H1 (cell line): ENCODE data around the gene PRR5. TPM values are rescaled to one million over a fixed set of nuclear protein-coding genes. Genes with fewer than 3 reads are reported as not detected.

Source experiments
- CTCF ChIA-PET: fragments of 300-600 bp; sonication (Branson Sonifier 250); formaldehyde crosslinking; loops from one replicate; lab custom pipeline; 2021; ENCODE audit not compliant: partially characterized antibody; lab: Charles Lee
- POLR2A ChIA-PET: fragments of 300-600 bp; sonication (Branson Sonifier 250); formaldehyde crosslinking; loops from one replicate; lab custom pipeline; 2021; ENCODE audit warnings: inconsistent platforms; ENCODE audit not compliant: partially characterized antibody; lab: Charles Lee
- DNase-seq, 2 experiments: peaks; one replicate each; pipeline versions ENCODE4 v3.0.0 to v3.0.0-alpha.2; 2010 to 2022; ENCODE audit warnings: low spot score in 2 of 2, low read depth in 1 of 2, mixed read lengths in 1 of 2
- FAIRE-seq: peaks from 2 replicates; lab custom pipeline; 2011; peaks lifted over from hg19 to GRCh38; lab: Jason Lieb, UNC
- H2AFZ ChIP-seq: 2 replicates; pipeline ENCODE4 v1.8.1; 2012; ENCODE audit warnings: low read length, inconsistent platforms
- H2AK5ac ChIP-seq: 2 replicates; pipeline ENCODE4 v1.6.1; 2013; ENCODE audit warnings: low read depth, low read length
- H2BK120ac ChIP-seq: replicated peaks from 2 replicates; pipeline ENCODE3; 2013; ENCODE audit warnings: low read depth, low read length, inconsistent platforms
- H2BK12ac ChIP-seq: 2 replicates; pipeline ENCODE4 v1.6.1; 2013; ENCODE audit warnings: low read depth, low read length
- H2BK15ac ChIP-seq: 2 replicates; pipeline ENCODE4 v1.6.1; 2013; ENCODE audit warnings: low read length
- H2BK20ac ChIP-seq: 2 replicates; pipeline ENCODE4 v1.6.1; 2013; ENCODE audit warnings: low read length
- H2BK5ac ChIP-seq: 2 replicates; pipeline ENCODE4 v1.6.1; 2013; ENCODE audit warnings: low read depth, low read length
- H3K14ac ChIP-seq: 2 replicates; pipeline ENCODE4 v1.6.1; 2013; ENCODE audit warnings: inconsistent platforms; ENCODE audit not compliant: insufficient read length
- H3K18ac ChIP-seq: 2 replicates; pipeline ENCODE4 v1.6.1; 2013; ENCODE audit warnings: low read length; ENCODE audit errors: extremely low read depth
- H3K23ac ChIP-seq: 2 replicates; pipeline ENCODE4 v1.6.1; 2013; ENCODE audit warnings: inconsistent platforms; ENCODE audit not compliant: insufficient read length
- H3K23me2 ChIP-seq: 2 replicates; pipeline ENCODE4 v1.6.1; 2013; ENCODE audit warnings: low read depth, low read length
- H3K27ac ChIP-seq: 2 replicates; pipeline ENCODE4 v1.6.1; 2011; ENCODE audit warnings: low read depth, low read length, inconsistent platforms
- H3K27me3 ChIP-seq, 4 experiments: replicated peaks in 1 of 4; 1 replicate in 1 of 4; 2 replicates in 3 of 4; pipeline versions ENCODE4 v1.6.1 to v1.8.1; 2011 to 2013; ENCODE audit warnings: low read length in 3 of 4, mild to moderate bottlenecking in 3 of 4, inconsistent platforms in 2 of 4, mixed read lengths in 2 of 4, moderate library complexity in 1 of 4; ENCODE audit not compliant: control insufficient read depth in 3 of 4, insufficient read depth in 3 of 4; ENCODE audit errors: extremely low read depth in 1 of 4
- H3K36me3 ChIP-seq, 4 experiments: 2 replicates each; pipeline versions ENCODE4 v1.6.1 to v1.8.1; 2011 to 2013; ENCODE audit warnings: mild to moderate bottlenecking in 4 of 4, low read length in 3 of 4, moderate library complexity in 2 of 4, control low read depth in 1 of 4, inconsistent platforms in 1 of 4; ENCODE audit not compliant: insufficient read depth in 4 of 4, control insufficient read depth in 2 of 4
- H3K4ac ChIP-seq: replicated peaks from 2 replicates; pipeline ENCODE3; 2013; ENCODE audit warnings: low read length, low read depth, mixed read lengths, inconsistent platforms; ENCODE audit not compliant: insufficient read length
- H3K4me1 ChIP-seq, 4 experiments: replicated peaks in 1 of 4; 1 replicate in 1 of 4; 2 replicates in 3 of 4; pipeline versions ENCODE4 v1.6.1 to v1.8.1; 2011 to 2013; ENCODE audit warnings: low read length in 3 of 4, inconsistent platforms in 2 of 4, mixed read lengths in 1 of 4; ENCODE audit not compliant: insufficient read depth in 4 of 4, control insufficient read depth in 3 of 4
- H3K4me2 ChIP-seq, 2 experiments: 2 replicates each; pipeline versions ENCODE4 v1.6.1 to v1.8.1; 2011 to 2013; ENCODE audit warnings: low read depth in 2 of 2, low read length in 2 of 2, control low read depth in 1 of 2, inconsistent platforms in 1 of 2, mild to moderate bottlenecking in 1 of 2; ENCODE audit not compliant: insufficient read depth in 1 of 2
- H3K4me3 ChIP-seq, 4 experiments: fragments of 200-600, 300-600 bp in 1 of 4; sonication (generic), shearing (Covaris generic), sonication (Bioruptor Twin) in 1 of 4; 2 replicates each; pipeline versions ENCODE4 v1.5.1 to v1.8.1; 2011 to 2016; ENCODE audit warnings: low read length in 4 of 4, low read depth in 3 of 4, control low read depth in 2 of 4, inconsistent platforms in 2 of 4, mild to moderate bottlenecking in 2 of 4, mixed read lengths in 1 of 4, moderate library complexity in 1 of 4; ENCODE audit not compliant: insufficient read depth in 2 of 4; ENCODE audit errors: extremely low read depth in 1 of 4
- H3K56ac ChIP-seq: replicated peaks from 2 replicates; pipeline ENCODE3; 2013; ENCODE audit warnings: low read depth, mild to moderate bottlenecking, mixed read lengths, low read length, inconsistent platforms; ENCODE audit not compliant: insufficient read length
- H3K79me1 ChIP-seq: 2 replicates; pipeline ENCODE4 v1.6.1; 2013; ENCODE audit warnings: low read depth, low read length, control low read depth
- H3K79me2 ChIP-seq, 2 experiments: 2 replicates each; pipeline versions ENCODE4 v1.6.1 to v1.8.1; 2012 to 2013; ENCODE audit warnings: low read length in 2 of 2, mild to moderate bottlenecking in 2 of 2, inconsistent platforms in 1 of 2; ENCODE audit not compliant: insufficient read depth in 2 of 2, control insufficient read depth in 1 of 2
- H3K9ac ChIP-seq, 4 experiments: replicated peaks in 1 of 4; 1 replicate in 1 of 4; 2 replicates in 3 of 4; pipeline versions ENCODE4 v1.6.1 to v1.8.1; 2011 to 2013; ENCODE audit warnings: low read depth in 3 of 4, low read length in 3 of 4, control low read depth in 2 of 4, mild to moderate bottlenecking in 2 of 4, moderate library complexity in 2 of 4, inconsistent platforms in 1 of 4; ENCODE audit errors: extremely low read depth in 1 of 4
- H3K9me3 ChIP-seq, 2 experiments: 2 replicates each; pipeline versions ENCODE4 v1.6.1 to v1.8.1; 2012 to 2013; ENCODE audit warnings: mild to moderate bottlenecking in 2 of 2, moderate library complexity in 2 of 2, control low read depth in 1 of 2, inconsistent platforms in 1 of 2, low read depth in 1 of 2, low read length in 1 of 2, mixed read lengths in 1 of 2; ENCODE audit not compliant: insufficient read depth in 2 of 2
- H4K20me1 ChIP-seq, 2 experiments: replicated peaks in 1 of 2; 2 replicates each; pipeline versions ENCODE3 to v1.8.1; 2011 to 2013; ENCODE audit warnings: inconsistent platforms in 2 of 2, low read length in 2 of 2, mild to moderate bottlenecking in 1 of 2; ENCODE audit not compliant: insufficient read depth in 2 of 2, control insufficient read depth in 1 of 2
- H4K5ac ChIP-seq: 2 replicates; pipeline ENCODE4 v1.6.1; 2013; ENCODE audit warnings: low read length, low read depth, mixed read lengths, inconsistent platforms; ENCODE audit not compliant: insufficient read length
- H4K8ac ChIP-seq: 2 replicates; pipeline ENCODE4 v1.8.0; 2013; ENCODE audit warnings: mild to moderate bottlenecking, moderate library complexity, low read length, inconsistent platforms; ENCODE audit not compliant: insufficient read depth; ENCODE audit errors: extremely low read depth
- H4K91ac ChIP-seq: replicated peaks from 2 replicates; pipeline ENCODE3; 2013; ENCODE audit warnings: low read length, mixed read lengths, inconsistent platforms; ENCODE audit not compliant: insufficient read length
- BRCA1 ChIP-seq: IDR thresholded peaks from 2 replicates; pipeline ENCODE4 v1.6.1; 2012; ENCODE audit warnings: low read depth, low read length, improper control_type of control experiment
- RNF2 ChIP-seq: fragments of 200-900, 300-1000 bp; sonication (generic); IDR thresholded peaks from 2 replicates; pipeline ENCODE4 v1.7.1; 2016; ENCODE audit warnings: borderline replicate concordance, low read depth, mild to moderate bottlenecking, antibody characterized with exemption, low read length; ENCODE audit not compliant: poor library complexity, severe bottlenecking; ENCODE audit errors: missing control alignments
- WGBS, 2 experiments: shearing (Covaris generic) in 1 of 2; methylation state at CpG; one replicate each; pipeline versions ENCODE4 v1.1.6 to v1.1.7; 2013 to 2015; ENCODE audit warnings: low lambda C conversion rate in 2 of 2, mixed read lengths in 2 of 2, inconsistent platforms in 1 of 2, low coverage in 1 of 2, missing lambda C conversion rate in 1 of 2; ENCODE audit not compliant: insufficient replicate concordance in 2 of 2, insufficient coverage in 1 of 2, insufficient read length in 1 of 2; ENCODE audit errors: extremely low coverage in 1 of 2, missing lambda C conversion rate in 1 of 2; 5-methylcytosine and 5-hydroxymethylcytosine counted together
- polyA plus RNA-seq, 7 experiments: library from polyadenylated mRNA; depleted of rRNA in 3 of 7; stranded (reverse) in 5 of 7; unstranded in 2 of 7; fragments of >200 nt in 5 of 7; fragments of 200-250 nt in 2 of 7; gene quantifications; 1 replicate in 5 of 7; 2 replicates in 1 of 7; 4 replicates in 1 of 7; pipeline versions ENCODE4 v1.2.1 to v1.2.3, GENCODE V29; 2011 to 2013; ENCODE audit warnings: missing spikeins in 2 of 7, mixed read lengths in 2 of 7
- total RNA-seq: library from RNA; stranded (reverse); fragmentation: NEBNext Ultra II Directional; extraction: Animal tissue kit (Norgen Biotek cat#: 25700); gene quantifications from 2 replicates; pipeline ENCODE4 v1.2.1, GENCODE V29; 2021

The PRR5 gene
- total and polyA plus RNA-seq, 2 of the 8 experiments (the other 6 are each of a cell fraction or from before 2014, with no cell fraction given) = 16.5 to 25.7 TPM

DNA sequence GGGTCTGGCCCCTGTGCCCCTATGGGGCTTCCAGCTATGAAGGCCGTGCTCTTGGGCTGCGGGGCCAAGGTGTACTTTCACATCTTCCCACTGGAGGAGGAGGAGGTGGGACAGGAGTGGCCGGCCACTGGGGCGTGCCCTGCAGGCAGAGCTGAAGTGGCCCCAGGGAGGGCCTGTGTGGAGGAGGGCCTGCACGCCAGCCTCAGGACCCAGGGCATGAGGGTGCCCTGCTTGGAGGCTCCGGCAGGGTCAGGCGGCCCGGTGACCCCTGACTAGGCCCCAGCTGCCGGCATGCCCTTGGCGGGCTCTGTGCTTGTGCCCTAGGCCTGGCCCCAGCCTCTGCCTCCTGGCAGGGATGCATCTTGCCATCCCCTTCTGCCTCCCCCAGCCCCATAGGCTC lies 5.2 kb downstream of the PRR5 start:
- CTCF ChIA-PET = interaction anchor here (0.9 to 9.8 kb wide), 5 partner anchors 10 to 26 kb away, joined by 3 to 80 read pairs (median 3); no protein-coding TSS in a partner anchor
- Histone ChIP-seq H2AK5ac (no peak overlapping the region), H3K23me2 (peaks cover 6% of the 10 kb centered on the region; the same call in 1 of the 2 replicates), H3K4me2 (no peak overlapping the region), H3K79me1 (no peaks in the 10 kb centered on the region; the same call in 1 of the 2 replicates), H3K4ac (no peak overlapping the region), H3K4me1 (peaks cover 0 to 9% (median 6%) of the 10 kb centered on the region in 4 experiments; a peak in 5 of 7 replicates), H2BK20ac (no peak overlapping the region), H3K18ac (no peak overlapping the region), H3K9me3 (no peaks in the 10 kb centered on the region), H2AFZ (no peak overlapping the region), H4K20me1 (peaks cover 6 to 25% of the 10 kb centered on the region in 2 experiments), H3K27me3 (peaks cover 0 to 17% (median 10%) of the 10 kb centered on the region in 4 experiments; a peak in 5 of 7 replicates), H3K56ac (no peak overlapping the region), H3K27ac (no peak overlapping the region), H2BK120ac (no peak overlapping the region), H4K5ac (no peak overlapping the region), H3K36me3 (no peaks in the 10 kb centered on the region), H3K79me2 (peaks cover 0 to 2% of the 10 kb centered on the region in 2 experiments; a peak in 1 of 4 replicates), H3K9ac (no peak overlapping the region), H3K14ac (no peak overlapping the region), H3K4me3 (no peak overlapping the region), H2BK12ac (no peak overlapping the region), H4K8ac (no peak overlapping the region), H2BK5ac (no peak overlapping the region), H2BK15ac (no peak overlapping the region), H3K23ac (no peak overlapping the region), H4K91ac (no peak overlapping the region)
- FAIRE-seq = no peak
- DNase-seq = no peak
- WGBS, 2 experiments = 93% methylated on average over 6 of the region's 10 CpGs; no CpG with 5 or more reads in 1 of the 2 experiments
- POLR2A ChIA-PET = interaction anchor here (0.9 to 1.4 kb wide), 3 partner anchors 16 to 495 kb away, joined by 3 to 4 read pairs (median 3); no protein-coding TSS in a partner anchor
- TF ChIP-seq RNF2 = no peak
- TF ChIP-seq BRCA1 = no peak
